Pericardium fibroblast (primary cell): Measurements from ENCODE around the gene ANKRD52. TPM values are rescaled to one million over a fixed set of nuclear protein-coding genes. Genes with fewer than 3 reads are reported as not detected.

ENCODE experiments used
- total RNA-seq: library from RNA; depleted of rRNA; stranded (reverse); fragments of >200 nt; gene quantifications from 2 replicates; pipeline ENCODE4 v1.2.3, GENCODE V29; 2015

The ANKRD52 gene
- total RNA-seq, result 15.3 and 23.5 TPM in 2 replicates

DNA sequence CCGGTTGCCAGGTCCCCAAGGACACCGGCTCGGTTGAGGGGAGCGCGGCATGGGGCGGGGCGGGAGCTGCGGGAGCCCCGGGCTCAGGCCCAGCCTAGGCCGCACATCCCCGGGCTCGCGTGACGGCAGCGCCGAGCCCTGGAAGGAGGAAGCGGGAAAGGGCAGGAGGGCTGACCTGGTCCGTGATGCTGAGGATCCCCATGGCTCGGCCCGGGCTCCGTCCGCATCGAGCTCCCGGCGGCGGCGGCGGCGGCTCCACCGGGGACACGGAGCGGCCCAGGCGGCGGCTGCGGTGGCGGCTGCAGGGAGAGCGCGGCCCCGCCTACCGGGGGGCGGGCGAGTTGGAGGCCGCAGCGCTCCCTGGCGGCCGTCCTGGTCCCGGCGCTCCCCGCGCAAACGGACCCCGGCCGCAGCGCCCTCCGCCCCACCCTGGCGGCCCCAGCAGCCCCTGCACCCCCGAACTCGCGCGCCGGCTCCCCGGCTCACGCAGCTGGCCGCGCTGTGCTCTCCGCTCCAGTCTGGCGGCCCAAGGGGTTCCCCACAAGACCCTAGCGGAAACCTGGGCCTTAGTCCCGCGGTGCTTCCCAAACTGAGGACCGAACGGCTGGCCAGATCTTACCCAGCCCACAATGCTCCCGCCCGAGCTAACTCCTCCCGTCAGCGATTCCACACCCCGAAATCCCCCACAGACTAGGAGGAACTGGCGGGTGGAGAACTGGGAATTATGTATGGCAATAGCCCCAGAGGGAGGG, at the start of gene ANKRD52:
Gene ANKRD52, minus strand, starts transcription at position 317 of the 752 bp plus-strand sequence. Its CDS starts 115 bp downstream, at position 202.

DNA sequence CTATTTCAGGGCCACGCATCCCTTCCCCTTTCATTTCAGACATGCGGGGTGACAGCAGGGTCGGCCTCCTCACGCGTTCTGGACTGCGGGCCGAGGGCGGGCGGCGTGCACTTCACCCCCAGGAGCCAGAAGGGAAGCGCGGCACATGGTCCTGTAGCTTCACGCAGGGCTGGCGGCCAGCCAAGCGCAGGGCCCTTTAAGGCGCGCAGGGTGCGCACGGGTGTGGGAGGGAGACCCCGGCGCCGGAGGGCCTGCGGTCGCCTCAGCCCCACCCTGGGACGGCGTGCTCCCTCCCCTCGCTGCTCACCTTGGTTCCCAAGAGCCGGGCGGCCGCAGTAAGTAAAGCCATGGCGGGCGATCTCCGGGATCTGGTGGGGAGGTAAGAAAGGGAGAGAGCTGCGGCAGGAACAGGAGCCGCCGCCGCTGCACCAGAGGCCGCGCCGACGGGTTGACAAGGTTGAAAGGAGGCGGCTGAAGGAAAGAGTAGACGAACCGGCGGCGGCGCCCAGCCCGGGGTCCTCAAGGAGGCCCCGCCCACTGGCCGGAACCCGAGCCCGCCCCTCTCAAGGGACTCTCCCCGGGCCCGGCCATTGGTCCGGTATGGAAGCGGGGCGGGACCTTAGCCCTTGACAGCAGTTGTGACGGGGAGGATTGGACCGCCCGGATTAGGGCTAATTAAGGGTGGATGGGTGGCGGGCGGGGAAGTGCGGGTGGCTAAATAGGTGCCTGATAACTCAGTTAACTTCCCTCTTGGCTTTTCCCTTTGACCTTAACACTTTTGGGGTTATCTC, 41.9 kb upstream of the ANKRD52 start, which contains the start of gene CS:
Gene CS, minus strand, starts transcription at position 478 of the 791 bp plus-strand sequence. Its CDS starts 129 bp downstream, at position 349.

DNA sequence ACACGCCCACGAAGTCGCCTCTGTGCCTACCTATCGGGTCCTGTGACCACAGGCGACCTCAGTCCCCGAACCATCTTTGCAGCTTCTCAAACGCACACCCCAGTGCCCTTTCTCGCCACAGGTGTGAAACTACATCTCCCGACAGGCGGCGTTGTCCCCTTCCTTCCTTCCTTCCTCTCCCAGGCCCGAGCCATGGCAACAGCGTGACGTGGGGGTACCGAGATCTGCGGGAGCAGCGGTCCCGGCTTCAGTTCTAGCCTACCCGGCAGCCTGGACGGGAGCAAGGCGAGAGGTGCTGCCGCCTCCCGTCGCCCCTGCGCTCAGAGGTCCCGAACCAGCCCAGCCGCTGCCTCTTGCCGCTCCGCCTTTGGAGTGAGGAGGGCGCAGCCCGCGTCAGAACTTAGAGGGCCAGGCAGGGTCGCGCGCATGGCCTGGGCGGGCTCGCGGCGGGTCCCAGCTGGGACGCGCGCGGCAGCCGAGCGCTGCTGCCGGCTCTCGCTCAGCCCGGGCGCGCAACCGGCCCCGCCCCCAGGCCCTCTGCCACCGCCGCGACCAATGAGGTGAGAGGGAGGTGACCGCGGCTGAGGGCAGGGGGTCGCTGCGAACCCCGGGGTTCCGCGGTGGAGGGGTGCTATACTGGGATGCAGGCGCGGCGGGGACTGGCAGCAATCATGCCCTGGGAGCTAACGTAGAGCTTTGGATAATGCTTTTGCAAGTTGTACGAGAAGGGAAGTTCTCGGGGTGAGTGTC, 8.7 kb upstream of the ANKRD52 start, which contains the start of gene COQ10A:
Gene COQ10A, plus strand, starts transcription at position 250 of the 750 bp plus-strand sequence. Its CDS starts 177 bp downstream, at position 427.

DNA sequence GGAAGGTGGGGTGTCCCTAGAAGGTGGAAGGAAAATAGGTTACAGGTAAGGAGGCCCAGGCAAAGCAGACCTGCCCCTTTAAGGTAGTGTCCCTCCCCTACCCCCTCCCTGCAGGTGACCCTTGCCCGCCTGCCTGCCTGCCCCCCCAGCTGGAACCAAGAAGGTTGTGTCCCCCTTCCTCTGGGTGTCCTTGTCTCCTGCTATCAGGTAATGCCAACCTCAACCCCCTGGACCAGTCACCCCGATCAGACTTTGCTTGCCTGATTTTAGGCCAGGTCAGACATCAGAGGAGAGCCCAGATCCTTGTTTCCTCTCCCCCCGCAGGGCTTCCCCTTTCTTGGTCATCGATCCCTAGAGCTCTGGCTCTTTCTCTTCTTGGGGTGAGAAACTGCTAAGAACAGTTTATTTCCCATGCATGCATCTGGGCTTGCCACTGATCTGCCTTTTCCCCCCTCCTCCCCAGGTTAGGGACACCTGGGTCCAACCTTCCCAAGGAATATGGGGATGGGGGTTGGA, 28.2 kb downstream of the ANKRD52 start, which contains the start of gene SLC39A5:
Gene SLC39A5, plus strand, starts transcription at position 136 of the 516 bp plus-strand sequence. CDS start 1,224 bp downstream, outside the sequence.

DNA sequence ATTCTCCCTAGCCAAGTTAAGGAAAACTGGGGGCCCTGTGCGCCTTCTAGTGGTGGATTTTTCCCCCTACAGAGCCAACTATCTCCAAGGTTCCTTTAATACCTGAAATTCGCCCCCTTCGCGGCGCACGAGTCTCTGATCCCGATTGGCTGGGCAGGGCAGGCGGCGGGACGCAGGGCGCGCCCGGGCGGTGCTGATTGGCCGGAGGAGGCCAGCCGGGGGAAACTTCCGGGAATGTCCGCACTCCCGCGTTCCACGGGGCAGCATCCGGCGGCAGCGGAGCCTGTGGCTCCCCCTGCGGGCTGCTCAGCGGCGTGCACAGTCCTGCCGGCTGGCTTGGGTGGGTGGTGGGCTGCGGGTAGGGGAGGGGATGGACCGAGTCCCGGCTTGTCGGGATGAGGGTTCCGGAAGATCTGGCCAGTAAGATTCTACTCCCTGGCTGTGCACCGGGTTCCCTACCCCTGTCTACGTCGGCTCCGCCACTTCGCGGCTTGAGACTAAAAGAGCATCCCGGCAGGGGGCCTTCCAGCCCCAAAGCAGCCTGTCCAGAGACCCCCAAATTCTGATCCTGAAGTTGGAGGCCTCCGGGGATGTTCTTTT, 34.0 kb downstream of the ANKRD52 start, which contains the start of gene NABP2:
Gene NABP2, plus strand, starts transcription at position 241 of the 600 bp plus-strand sequence. CDS start 515 bp downstream, outside the sequence.

DNA sequence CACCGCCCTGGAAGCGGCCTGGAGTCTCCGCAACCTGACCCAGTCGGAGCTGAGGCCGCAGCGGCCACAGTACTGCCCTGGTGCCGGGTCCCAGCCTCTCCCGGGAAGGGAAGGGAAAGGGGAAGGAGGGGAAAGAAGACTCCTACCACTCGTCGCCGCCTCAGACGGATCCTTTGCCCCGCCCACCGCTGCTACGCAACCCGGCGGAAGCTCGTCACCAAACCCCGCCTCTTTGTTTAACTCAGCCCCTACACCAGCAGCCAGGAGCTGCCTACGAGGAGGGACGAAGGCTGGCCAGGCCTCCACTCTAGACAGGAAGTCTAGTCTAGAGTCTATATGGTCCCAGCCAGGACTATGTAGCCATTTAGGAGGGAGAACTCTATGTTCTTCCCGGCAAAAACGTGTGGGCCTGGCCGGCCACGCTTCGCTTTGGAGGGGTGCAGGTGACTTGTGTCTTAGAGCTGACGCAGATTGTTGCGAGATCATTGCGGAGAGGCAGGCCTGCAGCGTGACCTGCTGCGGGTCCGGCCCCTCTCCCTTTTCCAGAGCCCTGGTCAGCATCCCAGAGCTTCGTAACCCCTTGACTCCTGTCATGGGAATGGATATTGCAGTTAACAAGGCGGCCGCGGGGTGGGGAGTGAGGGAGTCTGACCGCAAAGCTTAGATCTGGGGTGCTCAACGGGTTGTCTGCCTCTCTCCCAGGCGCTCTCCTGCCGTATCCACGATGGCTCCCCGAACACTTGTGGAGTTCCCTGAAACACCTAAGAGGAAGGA, 36.2 kb downstream of the ANKRD52 start, which contains the start of gene RNF41:
Gene RNF41, minus strand, starts transcription at position 166 of the 774 bp plus-strand sequence. CDS start 7,875 bp downstream, outside the sequence.

DNA sequence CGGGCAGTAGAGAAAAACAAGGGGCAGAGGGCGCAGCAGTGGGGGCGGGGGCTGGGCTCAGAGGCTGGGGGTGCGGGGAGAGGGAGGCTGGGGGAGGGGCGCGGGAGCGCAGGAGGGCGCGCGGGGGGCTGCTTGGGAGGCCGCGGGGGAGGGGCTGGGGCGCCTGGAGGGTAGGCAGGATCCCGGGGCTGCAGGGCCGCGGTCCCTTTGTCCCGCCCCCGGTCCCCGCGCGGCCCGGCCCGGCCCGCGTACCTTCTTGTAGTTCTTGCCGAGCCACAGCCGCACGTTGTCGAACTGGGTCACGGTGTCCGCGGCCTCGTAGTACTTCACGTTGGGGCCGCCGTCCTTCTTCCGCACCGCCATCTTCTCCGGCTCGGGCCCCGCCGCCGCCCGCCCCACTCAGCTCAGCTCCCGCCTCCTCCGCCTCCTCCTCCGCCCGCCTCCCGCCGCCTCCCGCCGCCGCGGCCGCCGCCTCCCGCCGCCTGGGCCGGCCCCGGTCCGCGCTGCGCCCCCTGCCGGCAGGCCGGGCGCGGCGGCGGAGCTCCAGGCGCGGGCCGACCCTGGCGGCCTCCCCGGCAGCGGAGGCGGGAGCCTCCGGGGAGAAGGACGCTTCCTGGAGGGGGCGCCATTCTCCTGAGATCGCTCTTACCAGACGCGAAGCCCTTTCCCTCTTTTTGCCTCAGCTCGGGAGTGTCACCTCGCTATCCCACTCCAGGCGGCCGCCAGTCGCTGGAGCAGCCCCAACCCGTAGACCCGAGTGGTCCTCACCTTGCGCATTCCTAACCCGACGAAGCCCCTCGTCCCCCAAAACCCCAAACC, 68.9 kb downstream of the ANKRD52 start, which contains the start of gene SMARCC2:
Gene SMARCC2, minus strand, starts transcription at position 385 of the 819 bp plus-strand sequence. Its CDS starts 22 bp downstream, at position 363.

Other genes with a start within 250 kb of the ANKRD52 start
- 2.0 and 10.4 TPM in 2 replicates for gene IKZF4, start 237.3 kb downstream of the ANKRD52 start, total RNA-seq
- gene RPS26, start 216.5 kb downstream of the ANKRD52 start, total RNA-seq, result 1,091 and 4,343 TPM in 2 replicates
- gene ERBB3, start 178.2 kb downstream of the ANKRD52 start, total RNA-seq, result 1.9 and 4.2 TPM in 2 replicates
- 69.7 and 70.5 TPM in 2 replicates for gene PA2G4, start 153.8 kb downstream of the ANKRD52 start, total RNA-seq
- 4,540 and 5,963 TPM in 2 replicates for gene RPL41, start 141.8 kb downstream of the ANKRD52 start, total RNA-seq
- 2.2 and 3.4 TPM in 2 replicates for gene ZC3H10, start 140.1 kb downstream of the ANKRD52 start, total RNA-seq
- gene ESYT1, start 130.1 kb downstream of the ANKRD52 start, total RNA-seq, result 104 and 207 TPM in 2 replicates
- 68.7 and 103 TPM in 2 replicates for gene MYL6B, start 105.8 kb downstream of the ANKRD52 start, total RNA-seq
- 1,218 and 3,228 TPM in 2 replicates for gene MYL6, start 100.0 kb downstream of the ANKRD52 start, total RNA-seq
- gene SMARCC2, start 68.9 kb downstream of the ANKRD52 start, total RNA-seq, result 30.8 and 40.4 TPM in 2 replicates
- gene RNF41, start 36.5 kb downstream of the ANKRD52 start, total RNA-seq, result 69.4 and 113 TPM in 2 replicates
- 29.3 and 31.5 TPM in 2 replicates for gene NABP2, start 34.0 kb downstream of the ANKRD52 start, total RNA-seq
- not detected in 2 replicates for gene SLC39A5, start 28.3 kb downstream of the ANKRD52 start, total RNA-seq
- gene COQ10A, start 8.6 kb upstream of the ANKRD52 start, total RNA-seq, result 12.5 and 13.9 TPM in 2 replicates
- gene CS, start 41.9 kb upstream of the ANKRD52 start, total RNA-seq, result 75.0 and 76.6 TPM in 2 replicates
- gene CNPY2, start 57.6 kb upstream of the ANKRD52 start, total RNA-seq, result 77.7 and 92.1 TPM in 2 replicates
- gene PAN2, start 75.6 kb upstream of the ANKRD52 start, total RNA-seq, result 14.1 and 19.2 TPM in 2 replicates
- not detected in 2 replicates for gene IL23A, start 80.5 kb upstream of the ANKRD52 start, total RNA-seq
- 128 and 161 TPM in 2 replicates for gene STAT2, start 101.7 kb upstream of the ANKRD52 start, total RNA-seq
- not detected in 2 replicates for gene APOF, start 104.5 kb upstream of the ANKRD52 start, total RNA-seq
- gene TIMELESS, start 191.0 kb upstream of the ANKRD52 start, total RNA-seq, result 2.5 and 6.8 TPM in 2 replicates
- not detected in 2 replicates for gene MIP, start 196.3 kb upstream of the ANKRD52 start, total RNA-seq
- 0.51 and 1.3 TPM in 2 replicates for gene SPRYD4, start 210.2 kb upstream of the ANKRD52 start, total RNA-seq
- gene GLS2, start 229.8 kb upstream of the ANKRD52 start, total RNA-seq, result not detected in 2 replicates